SJSA1 (cell line): ENCODE results near the gene NSMCE3. TPM values are rescaled to one million over a fixed set of nuclear protein-coding genes. Genes with fewer than 3 reads are reported as not detected.
"Not testable (repeated sequence)": the region's sequence is repeated elsewhere in the genome, so short reads cannot be mapped to it uniquely, and the experiment has no call there.

Source experiments
- DNase-seq, 2 experiments: peaks; one replicate each; pipeline ENCODE4 v3.0.0-alpha.2; 2015 to 2020; ENCODE audit warnings: low spot score in 2 of 2, low read depth in 1 of 2
- H3K27ac ChIP-seq: fragments of 250-450 bp; sonication (Bioruptor Pico); 2 replicates; pipeline ENCODE4 v1.5.1; 2020; ENCODE audit warnings: mild to moderate bottlenecking, moderate library complexity
- H3K27me3 ChIP-seq: fragments of 250-450 bp; sonication (Bioruptor Pico); replicated peaks from 2 replicates; pipeline ENCODE4 v1.5.1; 2020; ENCODE audit warnings: mild to moderate bottlenecking, moderate library complexity
- H3K36me3 ChIP-seq: fragments of 250-450 bp; sonication (Bioruptor Pico); 2 replicates; pipeline ENCODE4 v1.5.1; 2020; ENCODE audit warnings: mild to moderate bottlenecking
- H3K4me1 ChIP-seq: fragments of 250-450 bp; sonication (Bioruptor Pico); replicated peaks from 2 replicates; pipeline ENCODE4 v1.6.1; 2021; ENCODE audit warnings: mild to moderate bottlenecking
- H3K4me3 ChIP-seq: fragments of 250-450 bp; sonication (Bioruptor Pico); 2 replicates; pipeline ENCODE4 v1.5.1; 2020; ENCODE audit warnings: mild to moderate bottlenecking
- H3K9me3 ChIP-seq: fragments of 250-450 bp; sonication (Bioruptor Pico); replicated peaks from 2 replicates; pipeline ENCODE4 v1.5.1; 2020; ENCODE audit warnings: mild to moderate bottlenecking
- total RNA-seq: library from RNA; depleted of rRNA; stranded (reverse); fragments of >200 nt; shearing (Covaris generic); gene quantifications from 2 replicates; pipeline ENCODE4 v1.2.3, GENCODE V29; 2014

Gene NSMCE3
- total RNA-seq, 1 experiment from 2014 or later: 14.7 TPM

- no peaks in the 10 kb centered on the region for H3K4me1 ChIP-seq
- no peaks in the 10 kb centered on the region for H3K9me3 ChIP-seq
- no peak overlapping the region for H3K27ac ChIP-seq
- no peak for DNase-seq
- no peaks in the 10 kb centered on the region; the same call in 1 of the 2 replicates for H3K27me3 ChIP-seq
- H3K36me3 ChIP-seq: no peaks in the 10 kb centered on the region
- H3K4me3 ChIP-seq: no peak overlapping the region
These were observed 8.7 kb downstream of the NSMCE3 start for GRCh38 chr15:29260896-29261295.

DNA sequence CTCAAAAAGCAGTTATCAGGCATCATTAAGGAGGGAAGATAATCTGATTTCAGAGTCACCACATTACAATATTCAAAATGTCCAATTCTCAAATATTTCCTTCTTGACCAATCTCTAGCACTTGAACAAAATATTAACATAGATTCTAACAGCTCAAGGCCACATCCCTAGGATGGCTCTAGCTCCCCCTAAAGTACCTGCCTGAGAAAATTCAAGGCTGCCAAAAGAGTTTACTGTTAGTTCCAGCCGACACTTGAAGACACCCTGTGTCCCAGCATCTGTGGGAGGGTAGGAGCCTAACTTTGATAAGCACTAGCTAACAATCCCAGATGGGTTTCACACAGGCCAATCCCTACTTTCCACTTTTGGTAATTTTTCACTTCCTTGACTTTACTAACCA lies 10.4 kb downstream of the NSMCE3 start:
- no peaks in the 10 kb centered on the region; the same call in 1 of the 2 replicates for H3K9me3 ChIP-seq
- no peaks in the 10 kb centered on the region; the same call in 1 of the 2 replicates for H3K27me3 ChIP-seq
- H3K4me1 ChIP-seq: no peaks in the 10 kb centered on the region
- no peak for DNase-seq
- no peak overlapping the region for H3K27ac ChIP-seq
- H3K4me3 ChIP-seq: no peak overlapping the region
- no peaks in the 10 kb centered on the region for H3K36me3 ChIP-seq

DNA sequence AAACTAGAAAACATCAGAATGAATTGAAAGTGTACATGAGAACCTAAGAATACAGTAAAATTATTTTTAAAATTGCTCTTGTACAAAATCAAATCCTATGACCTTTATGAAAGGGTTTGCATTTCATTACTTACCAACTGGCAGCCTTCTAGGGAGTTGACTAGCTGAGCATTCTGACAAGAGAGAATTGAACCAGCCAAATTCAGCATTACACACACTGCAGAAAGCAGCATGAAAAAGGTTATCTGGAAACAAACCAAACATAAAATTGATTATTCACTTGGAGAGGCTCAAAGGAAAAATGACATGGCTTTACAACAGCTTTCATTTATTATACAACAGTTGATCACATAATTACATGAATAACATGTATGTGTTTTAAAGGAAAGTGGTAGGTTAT lies 17.4 kb downstream of the NSMCE3 start:
- H3K36me3 ChIP-seq: no peaks in the 10 kb centered on the region
- H3K4me1 ChIP-seq: no peaks in the 10 kb centered on the region
- DNase-seq: no peak
- no peak overlapping the region for H3K4me3 ChIP-seq
- no peaks in the 10 kb centered on the region; the same call in 1 of the 2 replicates for H3K9me3 ChIP-seq
- no peaks in the 10 kb centered on the region for H3K27me3 ChIP-seq
- no peak overlapping the region for H3K27ac ChIP-seq

- H3K4me1 ChIP-seq: no peaks in the 10 kb centered on the region
- peaks cover 2% of the 10 kb centered on the region; the same call in 1 of the 2 replicates for H3K27me3 ChIP-seq
- DNase-seq: no peak
- no peak overlapping the region for H3K27ac ChIP-seq
- H3K36me3 ChIP-seq: no peaks in the 10 kb centered on the region
- no peak overlapping the region for H3K4me3 ChIP-seq
- no peaks in the 10 kb centered on the region for H3K9me3 ChIP-seq
These were observed 25.1 kb downstream of the NSMCE3 start for GRCh38 chr15:29244544-29244943.

DNA sequence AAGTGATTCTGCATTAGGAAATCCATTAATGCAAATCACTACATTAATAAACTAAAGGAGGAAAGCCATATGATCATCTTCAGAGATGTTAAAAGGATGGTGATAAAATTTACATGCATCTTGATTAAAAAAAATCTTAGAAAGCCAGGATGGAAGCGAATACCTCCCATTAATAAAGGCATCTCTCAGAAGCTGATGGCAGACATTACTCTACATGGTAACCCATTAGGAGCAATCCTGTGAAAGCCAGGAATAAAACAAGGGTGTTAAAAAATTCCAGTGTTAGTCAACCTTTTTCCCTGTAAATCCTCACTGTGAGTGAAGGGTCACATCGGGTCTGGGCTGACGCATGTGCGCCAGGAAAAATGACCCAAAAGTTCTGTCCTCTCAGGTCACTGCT lies 25.5 kb downstream of the NSMCE3 start:
- no peak overlapping the region for H3K4me3 ChIP-seq
- no peak for DNase-seq
- H3K27ac ChIP-seq: no peak overlapping the region
- no peaks in the 10 kb centered on the region for H3K9me3 ChIP-seq
- H3K27me3 ChIP-seq: peaks cover 2% of the 10 kb centered on the region; the same call in 1 of the 2 replicates
- no peaks in the 10 kb centered on the region for H3K4me1 ChIP-seq
- no peaks in the 10 kb centered on the region for H3K36me3 ChIP-seq

- Histone ChIP-seq H3K4me1 (no peaks in the 10 kb centered on the region), H3K36me3 (no peaks in the 10 kb centered on the region), H3K9me3 (no peaks in the 10 kb centered on the region), H3K4me3 (no peak overlapping the region), H3K27me3 (peaks cover 2% of the 10 kb centered on the region; the same call in 1 of the 2 replicates), H3K27ac (no peak overlapping the region)
- DNase-seq: no peak
These were observed 27.0 kb downstream of the NSMCE3 start for GRCh38 chr15:29242456-29243242.

- H3K27ac ChIP-seq: no peak overlapping the region
- no peak for DNase-seq
- no peak overlapping the region for H3K4me3 ChIP-seq
- peaks cover 6% of the 10 kb centered on the region; the same call in 1 of the 2 replicates for H3K27me3 ChIP-seq
- no peaks in the 10 kb centered on the region for H3K4me1 ChIP-seq
- H3K36me3 ChIP-seq: no peaks in the 10 kb centered on the region
- no peaks in the 10 kb centered on the region for H3K9me3 ChIP-seq
These were observed 28.4 kb downstream of the NSMCE3 start for GRCh38 chr15:29241207-29241606.

GRCh38 chr15:29239395-29239794 lies 30.2 kb downstream of the NSMCE3 start:
- H3K4me3 ChIP-seq: no peak overlapping the region
- DNase-seq: no peak
- no peaks in the 10 kb centered on the region for H3K36me3 ChIP-seq
- peaks cover 10% of the 10 kb centered on the region; the same call in 1 of the 2 replicates for H3K27me3 ChIP-seq
- no peaks in the 10 kb centered on the region for H3K4me1 ChIP-seq
- H3K27ac ChIP-seq: no peak overlapping the region
- H3K9me3 ChIP-seq: 0 out of 2 replicates have a peak, but pooled peaks cover 3% of the 10 kb centered on the region

DNA sequence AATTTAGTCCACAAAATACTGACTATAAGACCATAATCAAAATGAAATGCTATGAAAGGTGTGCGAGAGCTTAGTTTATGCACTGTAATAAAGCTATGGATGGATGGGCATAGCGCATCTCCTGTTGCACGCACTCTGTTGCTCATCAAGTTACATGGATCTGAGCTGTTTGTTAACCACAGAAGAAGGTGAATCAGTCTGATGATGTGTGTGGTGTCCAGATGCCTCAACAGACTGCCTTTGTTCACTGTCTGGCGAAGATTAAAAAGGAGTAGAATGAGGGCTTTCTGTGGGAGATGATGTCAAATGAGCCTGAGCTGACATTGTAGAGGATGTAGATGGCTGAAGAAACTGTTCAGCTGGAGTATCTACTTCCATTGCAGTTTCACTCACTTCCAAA lies 36.1 kb downstream of the NSMCE3 start:
- H3K9me3 ChIP-seq: 0 out of 2 replicates have a peak, but pooled peaks cover 3% of the 10 kb centered on the region
- DNase-seq: no peak
- no peak overlapping the region for H3K27ac ChIP-seq
- no peaks in the 10 kb centered on the region for H3K4me1 ChIP-seq
- H3K4me3 ChIP-seq: no peak overlapping the region
- H3K27me3 ChIP-seq: peaks cover 8% of the 10 kb centered on the region; the same call in 1 of the 2 replicates
- no peaks in the 10 kb centered on the region for H3K36me3 ChIP-seq

- Histone ChIP-seq H3K4me3 (no peak overlapping the region), H3K27me3 (no peaks in the 10 kb centered on the region; the same call in 1 of the 2 replicates), H3K4me1 (no peaks in the 10 kb centered on the region), H3K27ac (no peak overlapping the region), H3K9me3 (no peaks in the 10 kb centered on the region), H3K36me3 (no peaks in the 10 kb centered on the region)
- no peak for DNase-seq
These were observed 43.0 kb downstream of the NSMCE3 start for GRCh38 chr15:29226436-29227208.

DNA sequence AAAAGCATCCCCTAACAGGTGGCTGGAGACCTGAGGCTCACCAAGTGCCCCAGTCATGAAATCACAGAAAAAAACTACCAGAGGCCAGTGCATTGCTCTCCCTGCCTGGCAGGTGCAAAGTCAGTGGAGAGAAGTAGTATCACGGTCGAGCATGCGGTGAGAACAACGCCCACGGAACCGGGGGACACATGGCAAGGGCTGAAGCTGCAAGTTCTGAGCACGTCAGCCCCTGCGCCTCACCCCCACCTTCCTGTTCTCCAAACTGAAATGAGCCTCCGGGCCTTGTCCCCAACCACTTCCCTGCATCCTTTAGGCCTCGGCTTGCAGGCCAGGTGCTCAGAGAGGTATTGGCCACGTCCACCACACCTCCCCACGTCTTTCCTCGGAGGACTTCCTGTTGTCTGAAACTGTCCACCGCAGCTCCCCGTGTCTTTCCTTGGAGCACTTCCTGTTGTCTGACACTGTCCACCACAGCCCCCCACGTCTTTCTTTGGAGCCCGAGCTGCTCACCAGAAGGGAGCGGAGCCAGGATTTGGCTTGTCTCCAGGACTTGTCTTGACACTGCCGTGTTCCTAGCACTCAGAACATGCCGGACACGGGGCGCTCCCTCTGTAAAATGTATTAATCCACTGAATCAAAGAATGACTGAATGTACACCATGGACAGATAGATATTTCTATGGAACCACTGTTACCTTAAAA lies 43.9 kb downstream of the NSMCE3 start:
- DNase-seq: no peak
- Histone ChIP-seq H3K4me3 (no peak overlapping the region), H3K4me1 (no peaks in the 10 kb centered on the region), H3K27me3 (no peaks in the 10 kb centered on the region; the same call in 1 of the 2 replicates), H3K27ac (no peak overlapping the region), H3K36me3 (no peaks in the 10 kb centered on the region), H3K9me3 (no peaks in the 10 kb centered on the region)

GRCh38 chr15:29224987-29225363 lies 44.6 kb downstream of the NSMCE3 start:
- not testable (repeated sequence) for DNase-seq, H3K36me3 ChIP-seq, H3K27me3 ChIP-seq, H3K4me3 ChIP-seq, H3K9me3 ChIP-seq, H3K4me1 ChIP-seq, H3K27ac ChIP-seq

DNA sequence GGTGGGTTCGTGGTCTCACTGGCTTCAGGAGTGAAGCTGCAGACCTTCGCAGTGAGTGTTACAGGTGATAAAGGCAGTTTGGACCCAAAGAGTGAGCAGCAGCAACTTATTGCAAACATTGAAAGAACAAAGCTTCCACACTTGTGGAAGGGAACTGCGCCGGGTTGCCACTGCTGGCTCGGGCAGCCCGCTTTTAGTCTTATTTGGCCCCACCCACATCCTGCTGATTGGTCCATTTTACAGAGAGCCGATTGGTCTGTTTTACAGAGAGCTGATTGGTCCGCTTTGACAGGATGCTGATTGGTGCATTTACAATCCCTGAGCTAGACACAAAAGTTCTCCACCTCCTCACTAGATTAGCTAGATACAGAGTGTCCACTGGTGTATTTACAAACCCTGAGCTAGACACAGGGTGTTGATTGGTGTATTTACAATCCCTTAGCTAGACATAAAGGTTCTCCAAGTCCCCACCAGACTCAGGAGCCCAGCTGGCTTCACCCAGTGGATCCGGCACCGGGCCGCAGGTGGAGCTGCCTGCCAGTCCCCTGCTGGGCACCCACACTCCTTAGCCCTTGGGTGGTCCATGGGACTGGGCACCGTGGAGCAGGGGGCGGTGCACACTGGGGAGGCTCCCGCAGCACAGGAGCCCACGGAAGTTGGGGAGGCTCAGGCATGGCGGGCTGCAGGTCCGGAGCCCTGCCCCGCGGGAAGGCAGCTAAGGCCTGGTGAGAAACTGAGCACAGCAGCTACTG lies 45.2 kb downstream of the NSMCE3 start:
- H3K36me3 ChIP-seq, H3K27me3 ChIP-seq, H3K4me1 ChIP-seq, H3K9me3 ChIP-seq, H3K27ac ChIP-seq, DNase-seq, H3K4me3 ChIP-seq: not testable (repeated sequence)
